Skin of body (tissue), 2 donors: ENCODE results near the gene CRHR1. TPM values are rescaled to one million over a fixed set of nuclear protein-coding genes. Genes with fewer than 3 reads are reported as not detected.

Experiments
- DNase-seq: peaks from one replicate; lab custom pipeline; 2025; lab: John Stamatoyannopoulos, UW
- total RNA-seq: library from RNA; depleted of rRNA; stranded (reverse); fragments of >200 nt; gene quantifications from one replicate; pipeline ENCODE4 v1.2.3, GENCODE V29; 2014

The CRHR1 gene
- total RNA-seq, 1 donor from 2014 or later = 0.39 TPM

DNA sequence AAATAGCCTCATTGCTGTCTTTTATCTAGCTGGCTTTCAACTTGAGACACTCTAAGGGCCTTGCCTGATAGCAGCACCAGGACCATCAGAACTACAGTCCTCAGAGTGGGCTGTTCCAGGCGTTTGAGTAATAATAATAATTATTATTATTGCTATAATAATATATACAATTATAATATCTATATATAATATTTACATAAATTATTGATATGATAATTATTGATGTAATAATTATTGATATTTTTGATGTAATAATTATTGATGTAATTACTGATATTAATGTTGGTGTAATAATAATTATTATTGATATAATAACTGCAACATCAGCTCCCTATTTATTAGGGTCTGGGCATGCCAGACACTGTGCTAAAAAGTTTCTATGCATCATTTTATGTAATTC lies 25.6 kb upstream of the CRHR1 start:
- DNase-seq = no peak

DNA sequence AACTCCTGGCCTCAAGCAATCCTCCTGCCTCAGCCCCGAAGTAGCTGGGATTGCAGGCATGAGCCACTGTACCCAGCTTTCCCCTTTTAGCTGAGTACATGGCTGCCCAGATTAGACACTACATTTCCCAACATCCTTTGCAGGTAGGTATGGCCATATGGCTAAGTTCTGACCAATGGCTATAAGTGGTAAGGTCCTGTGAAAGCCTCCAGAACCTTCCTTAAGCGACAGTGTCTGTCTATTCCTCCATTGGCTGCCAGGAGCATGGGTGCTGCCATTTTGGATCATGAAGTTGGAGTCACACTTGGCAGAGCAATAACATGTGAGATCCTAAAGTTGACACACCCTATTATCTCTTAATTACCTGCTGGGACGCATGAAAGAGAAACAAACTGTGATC lies 24.4 kb upstream of the CRHR1 start:
- no peak for DNase-seq

DNA sequence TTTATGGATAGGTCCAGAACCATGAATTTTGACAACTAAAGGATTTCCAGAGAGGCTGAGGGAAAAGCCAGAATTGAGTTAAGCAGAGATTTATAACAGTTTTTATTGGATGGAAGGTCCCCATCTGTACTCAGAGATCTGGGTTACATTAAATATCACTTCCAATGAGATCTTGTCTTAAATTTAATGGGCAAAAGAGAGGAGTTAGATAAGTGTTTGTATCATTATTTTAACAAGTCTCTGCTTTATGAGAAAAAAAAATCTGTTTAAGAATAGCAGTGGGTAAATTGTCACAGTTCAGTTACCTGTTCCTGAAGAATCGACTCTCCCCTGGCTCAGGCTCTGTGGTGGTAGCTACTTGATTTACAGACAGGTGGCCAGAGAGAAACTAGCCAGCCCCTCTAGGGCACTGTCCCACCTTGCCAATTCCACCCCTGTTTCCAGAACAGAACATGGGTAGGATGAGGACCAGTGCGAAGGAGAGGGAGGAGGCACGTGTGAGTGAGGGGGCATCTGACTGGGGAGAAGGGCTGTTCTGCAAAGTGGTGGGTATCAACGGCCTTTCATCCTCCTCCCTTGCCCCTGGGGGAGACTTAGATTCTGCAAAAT lies 22.1 kb upstream of the CRHR1 start:
- no peak for DNase-seq

DNA sequence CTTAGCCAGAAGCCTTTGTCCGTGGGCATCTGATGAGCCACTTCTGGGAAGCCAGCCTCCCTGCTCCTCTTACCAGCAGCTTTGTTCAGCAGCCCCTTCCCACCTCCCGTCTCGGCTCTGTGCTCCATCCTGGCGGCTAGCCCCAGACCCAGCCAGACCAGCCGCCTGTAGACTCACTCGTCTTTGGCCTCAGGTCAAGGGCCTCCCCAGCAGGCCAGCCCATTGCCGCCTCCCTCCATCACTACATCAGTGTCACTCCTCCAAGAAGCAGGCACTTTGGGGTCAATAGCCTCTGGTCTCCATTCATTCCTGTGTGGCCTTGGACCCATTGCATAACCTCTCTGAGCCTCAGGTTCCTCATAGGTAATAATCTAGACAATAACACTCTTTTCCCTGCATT lies 20.9 kb upstream of the CRHR1 start:
- no peak for DNase-seq

DNA sequence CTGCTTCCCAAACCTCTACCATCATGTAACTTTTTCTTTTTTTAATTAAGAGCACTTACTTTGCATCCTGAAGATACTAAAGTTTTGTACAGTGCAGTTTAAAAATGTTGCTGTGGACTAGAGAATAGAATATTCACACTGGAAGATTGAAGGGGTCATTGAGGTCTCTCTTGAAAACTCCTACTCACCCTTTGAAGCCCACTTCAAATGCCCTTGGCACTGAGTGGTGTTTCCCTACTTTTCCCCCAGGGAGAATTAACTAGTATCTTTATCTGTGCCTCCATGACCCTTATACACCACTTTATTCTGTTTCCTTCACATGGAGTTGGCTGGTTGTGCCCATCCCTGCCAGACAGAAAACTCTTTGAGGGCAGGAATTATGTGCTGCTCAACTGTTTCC lies 19.6 kb upstream of the CRHR1 start:
- no peak for DNase-seq

DNA sequence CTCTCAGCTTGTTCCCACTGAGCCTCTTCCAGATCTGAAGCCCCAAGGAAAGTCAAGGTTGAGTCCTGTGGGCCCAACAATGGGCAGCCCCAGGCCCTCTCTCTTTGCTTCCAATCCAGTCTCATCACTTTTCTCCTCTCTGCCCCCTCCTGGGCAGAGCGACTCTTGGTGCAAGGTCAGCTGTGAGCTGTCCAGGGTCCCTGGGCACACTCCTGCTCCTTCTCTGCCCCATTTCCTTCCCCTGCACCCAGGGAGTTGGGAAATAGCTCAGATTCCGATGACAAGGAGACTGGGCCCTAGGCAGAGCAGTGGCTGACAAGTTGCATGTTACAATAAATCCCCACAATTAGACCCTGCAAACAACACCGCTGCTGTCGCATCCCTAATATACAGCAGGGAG lies 16.1 kb upstream of the CRHR1 start:
- DNase-seq = no peak

DNA sequence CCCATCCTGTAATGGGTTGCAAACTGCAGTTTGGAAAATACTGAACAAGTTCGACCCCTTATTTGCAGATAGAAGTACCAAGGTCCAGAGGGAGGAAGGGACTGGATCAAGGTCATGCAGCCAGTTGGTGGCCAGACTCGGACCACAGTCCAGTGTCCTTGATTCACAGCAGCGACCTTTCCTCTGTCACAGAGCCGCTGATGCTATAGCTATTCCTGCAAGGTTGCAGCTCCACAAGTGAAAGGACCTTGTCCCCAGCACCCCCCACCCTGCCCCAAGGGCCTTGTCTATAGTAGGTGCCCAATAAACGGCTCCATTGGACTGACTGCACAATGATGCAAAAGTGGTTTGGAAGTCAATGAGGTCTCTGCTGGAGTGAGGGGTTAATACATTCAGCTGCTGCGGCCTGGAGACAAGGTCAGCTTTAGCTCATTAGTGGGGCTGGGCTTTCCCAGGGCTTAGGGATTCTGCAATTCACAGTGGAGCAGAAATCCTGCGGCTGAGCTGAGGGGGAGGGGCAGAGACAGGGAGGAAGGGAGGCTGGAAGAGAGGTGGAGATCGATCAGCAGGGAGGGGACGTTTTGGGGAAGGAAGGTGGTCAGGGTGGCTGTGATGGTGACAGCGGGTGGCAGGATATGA lies 13.4 kb upstream of the CRHR1 start:
- no peak for DNase-seq

DNA sequence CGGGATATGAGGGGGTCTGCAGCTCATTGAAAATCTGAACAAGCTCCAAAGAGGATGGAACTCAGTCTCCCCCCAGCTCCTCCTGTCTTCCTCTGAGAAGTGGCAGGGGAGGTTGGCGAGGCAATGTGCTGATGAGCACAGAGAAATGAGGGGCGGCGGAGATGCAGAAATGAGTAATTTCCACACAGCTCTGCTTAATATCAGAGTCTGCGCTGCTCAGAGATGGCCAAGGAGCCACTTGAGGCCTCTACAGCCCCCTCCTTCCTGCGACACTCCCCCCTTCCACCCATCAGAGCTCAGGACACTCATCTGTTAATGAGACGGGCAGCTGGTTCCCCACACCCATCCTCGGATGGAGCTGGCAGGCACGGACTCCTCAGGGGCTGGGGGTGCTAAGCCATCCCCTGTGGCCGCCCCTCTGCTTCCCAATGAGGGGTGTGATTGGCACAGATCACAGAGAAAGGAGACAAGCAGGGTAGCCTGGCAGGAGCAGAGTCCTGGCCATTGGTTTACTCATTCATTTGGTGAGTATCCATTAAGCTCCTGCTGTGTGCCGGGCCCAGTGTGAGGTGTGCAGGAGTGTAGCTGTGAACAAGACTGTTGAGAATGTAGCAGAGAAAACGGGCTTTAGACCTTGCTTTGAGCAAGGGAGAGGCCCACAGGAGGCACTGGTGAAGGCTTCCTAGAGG lies 12.7 kb upstream of the CRHR1 start:
- no peak for DNase-seq

- DNase-seq = no peak
These were observed 9.0 kb upstream of the CRHR1 start for GRCh38 chr17:45775148-45775547.

DNA sequence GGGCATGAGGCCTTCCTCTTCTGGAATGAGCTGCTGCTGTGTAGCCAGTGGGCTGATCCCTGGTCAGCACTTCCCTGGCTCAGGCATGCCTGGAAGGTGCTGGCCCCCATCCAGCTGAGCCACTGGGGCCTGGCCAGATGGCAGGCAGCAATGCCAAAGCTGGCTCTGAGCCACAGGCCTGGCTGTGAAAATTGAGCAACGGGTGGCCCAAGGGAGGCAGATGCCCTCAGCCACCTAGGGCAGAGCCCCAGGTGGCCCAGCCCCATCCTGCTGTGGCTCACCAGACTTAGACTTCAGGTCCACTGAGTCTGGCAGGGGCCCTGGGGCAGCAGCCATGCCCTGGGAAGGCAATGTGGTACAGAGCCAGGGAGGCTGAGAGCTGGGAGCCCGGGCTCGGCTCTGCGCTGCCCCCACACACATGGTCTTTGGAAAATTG lies 8.5 kb upstream of the CRHR1 start:
- no peak for DNase-seq

DNA sequence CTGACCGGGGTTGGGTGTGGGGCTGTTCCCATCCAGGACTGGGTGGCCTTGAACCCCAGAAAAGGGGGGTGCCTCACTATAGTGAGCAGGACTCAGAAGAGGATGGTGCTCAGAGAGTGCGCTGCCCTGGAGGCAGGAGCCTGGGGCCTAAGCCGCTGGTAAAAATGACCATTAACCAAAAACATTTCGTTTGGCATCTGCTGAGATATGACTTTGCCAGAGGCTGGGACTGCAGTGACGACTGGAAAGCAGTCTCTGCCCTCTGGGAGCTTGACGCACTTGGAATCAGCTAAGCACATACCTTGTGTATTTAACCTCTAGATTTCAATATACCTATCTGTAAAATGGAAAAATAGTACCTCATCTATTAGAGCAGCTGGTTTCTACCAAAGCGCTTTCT lies 7.2 kb upstream of the CRHR1 start:
- no peak for DNase-seq

GRCh38 chr17:45777388-45777787 lies 6.7 kb upstream of the CRHR1 start:
- DNase-seq = no peak

DNA sequence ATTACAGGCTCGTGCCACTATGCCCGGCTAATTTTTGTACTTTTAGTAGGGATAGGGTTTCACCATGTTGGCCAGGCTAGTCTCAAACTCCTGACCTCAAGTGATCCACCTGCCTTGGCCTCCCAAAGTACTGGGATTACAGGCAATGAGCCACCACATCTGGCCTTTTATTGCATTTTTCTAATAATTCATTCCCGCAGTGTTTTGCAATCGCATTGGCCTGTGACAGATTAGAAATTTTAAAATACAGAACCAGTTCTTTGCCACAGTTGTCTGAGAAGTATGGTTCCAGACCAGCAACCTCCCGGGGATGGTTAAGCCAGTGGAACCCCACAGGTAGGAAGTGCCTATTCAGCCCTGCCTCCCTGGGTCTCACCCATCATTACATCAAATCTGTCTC lies 3.2 kb upstream of the CRHR1 start:
- DNase-seq = no peak

DNA sequence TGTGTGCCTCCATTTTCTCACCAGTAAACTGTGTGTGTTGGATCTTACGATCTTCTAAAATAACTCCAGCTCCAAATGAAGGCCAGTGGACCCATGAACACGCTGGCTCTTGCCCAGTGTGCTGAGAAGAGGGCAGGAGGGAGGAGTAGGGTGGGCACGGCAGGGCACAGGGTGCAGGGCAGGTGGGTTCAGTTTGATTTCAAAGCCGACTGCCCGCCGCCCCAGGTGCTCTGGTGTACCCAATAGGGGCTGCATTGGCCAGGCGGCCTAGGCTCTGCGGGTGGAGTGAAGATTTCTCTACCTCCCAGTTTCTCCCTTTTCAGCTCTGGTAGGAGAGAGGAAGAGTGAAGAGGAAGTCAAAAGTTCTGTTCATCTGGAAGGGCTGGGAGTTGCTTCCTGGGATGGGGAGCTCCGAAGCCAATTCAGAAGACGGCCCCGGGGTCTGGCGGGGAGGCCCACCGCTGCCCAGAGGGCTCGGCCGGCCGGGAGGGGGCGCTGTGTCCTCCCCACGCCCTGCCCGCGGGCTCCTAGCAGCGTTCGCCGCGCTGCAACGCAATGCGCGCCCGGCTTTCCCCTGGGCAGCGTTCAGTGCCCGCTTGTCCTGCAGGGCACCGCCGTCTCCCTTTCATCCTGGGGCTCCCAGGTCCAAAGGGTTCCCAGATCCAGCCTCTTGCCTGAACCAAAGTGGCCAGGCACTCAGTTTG lies 1.1 kb upstream of the CRHR1 start:
- no peak for DNase-seq

GRCh38 chr17:45783593-45784292 lies 377 bp upstream of the CRHR1 start:
- no peak for DNase-seq

DNA sequence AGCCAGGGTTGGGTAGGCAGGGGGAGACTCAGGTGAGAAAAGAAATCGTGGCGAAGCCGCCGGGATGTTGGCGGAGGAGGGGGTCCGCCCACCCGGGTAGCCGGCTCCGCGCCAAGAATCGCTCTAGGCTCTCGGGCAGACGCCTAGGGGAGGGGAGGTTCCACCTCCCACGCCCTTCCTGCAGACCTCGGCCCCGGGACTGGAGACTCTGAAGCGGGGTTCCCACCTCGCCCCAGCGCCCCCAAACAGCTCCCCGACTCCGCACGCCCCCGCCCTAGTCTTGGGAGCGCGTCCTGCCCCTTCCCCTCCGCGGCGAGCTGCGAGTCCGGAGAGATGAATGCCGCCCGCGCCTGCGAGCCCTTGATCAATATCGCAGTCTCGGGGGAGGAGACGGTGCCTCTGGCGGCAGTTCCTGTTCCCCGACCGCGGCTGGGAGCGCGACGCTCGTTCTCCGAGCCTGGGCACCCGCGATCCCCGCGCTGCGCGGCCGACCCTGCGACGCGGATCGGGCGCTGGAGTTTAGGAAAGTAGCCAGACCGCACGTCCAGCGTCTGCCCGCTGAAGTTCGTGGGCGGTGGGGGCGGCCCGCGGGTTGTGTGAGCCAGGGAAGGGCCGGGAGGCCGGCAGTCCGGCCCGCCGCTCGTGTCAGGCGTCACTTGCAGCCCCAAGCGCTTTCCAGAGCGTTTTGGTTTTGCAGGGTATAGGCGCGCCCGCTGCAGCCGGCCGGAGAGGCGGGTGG lies 790 bp downstream of the CRHR1 start:
- no peak for DNase-seq

DNA sequence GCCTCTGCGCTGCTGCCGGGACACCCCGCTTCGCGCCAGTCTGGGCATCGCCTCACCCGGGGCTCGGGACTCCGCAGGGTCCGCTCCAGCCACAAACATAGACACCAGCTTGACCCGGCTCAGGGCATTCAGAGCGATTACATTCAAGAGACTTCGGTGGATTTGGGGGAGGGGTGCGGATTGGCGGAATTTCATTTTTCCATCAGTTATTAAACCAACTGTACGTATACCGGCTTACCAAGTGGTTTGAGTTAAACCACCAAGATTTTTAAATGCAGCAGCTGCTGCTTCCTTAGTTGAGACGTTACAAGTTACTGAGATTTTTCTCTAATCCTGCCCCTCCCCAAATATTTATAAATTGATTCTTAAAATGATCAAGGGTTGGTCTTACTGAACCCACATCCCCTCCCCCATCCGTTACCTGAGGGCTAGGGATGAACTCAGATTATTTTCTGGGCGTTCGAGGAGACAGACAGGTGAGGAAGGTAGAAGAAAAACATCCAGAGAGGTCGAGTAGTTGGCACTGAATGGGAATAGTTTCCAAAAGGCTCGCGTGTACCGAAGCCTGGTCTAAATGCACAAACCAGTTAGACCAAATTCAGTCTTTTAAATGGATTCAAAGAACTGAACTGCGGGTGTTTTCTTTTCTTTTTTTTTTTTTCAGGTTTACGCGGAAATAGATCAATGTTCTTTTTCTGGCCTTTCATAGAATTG lies 1.5 kb downstream of the CRHR1 start:
- no peak for DNase-seq

GRCh38 chr17:45786349-45786748 lies 2.2 kb downstream of the CRHR1 start:
- no peak for DNase-seq

DNA sequence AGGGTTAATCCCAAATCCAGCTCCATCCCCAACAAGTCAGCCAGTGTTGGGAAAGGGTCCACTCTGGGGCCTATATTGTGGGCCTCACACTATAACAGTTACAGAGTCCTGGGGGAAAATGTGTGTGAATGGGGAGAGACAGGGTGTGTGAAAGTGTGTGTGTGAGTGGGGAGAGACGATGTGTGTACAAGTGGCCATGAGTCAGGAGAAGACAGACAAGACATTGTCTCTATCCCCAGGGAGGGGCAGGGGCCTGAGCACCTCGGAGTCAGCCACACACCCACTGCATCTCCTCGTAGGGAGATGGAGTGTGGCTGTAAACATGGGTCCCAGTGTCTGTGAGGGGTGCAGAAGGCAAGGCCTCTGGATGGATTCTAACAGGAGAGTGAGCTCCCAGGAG lies 2.9 kb downstream of the CRHR1 start:
- no peak for DNase-seq

- DNase-seq = no peak
These were observed 3.5 kb downstream of the CRHR1 start for GRCh38 chr17:45787656-45788055.
